ENCODE measurements around the gene NOB1. TPM values are rescaled to one million over a fixed set of nuclear protein-coding genes. Genes with fewer than 3 reads are reported as not detected.

Gene NOB1
- total RNA-seq, 1 experiment from 2014 or later, result 172 TPM

DNA sequence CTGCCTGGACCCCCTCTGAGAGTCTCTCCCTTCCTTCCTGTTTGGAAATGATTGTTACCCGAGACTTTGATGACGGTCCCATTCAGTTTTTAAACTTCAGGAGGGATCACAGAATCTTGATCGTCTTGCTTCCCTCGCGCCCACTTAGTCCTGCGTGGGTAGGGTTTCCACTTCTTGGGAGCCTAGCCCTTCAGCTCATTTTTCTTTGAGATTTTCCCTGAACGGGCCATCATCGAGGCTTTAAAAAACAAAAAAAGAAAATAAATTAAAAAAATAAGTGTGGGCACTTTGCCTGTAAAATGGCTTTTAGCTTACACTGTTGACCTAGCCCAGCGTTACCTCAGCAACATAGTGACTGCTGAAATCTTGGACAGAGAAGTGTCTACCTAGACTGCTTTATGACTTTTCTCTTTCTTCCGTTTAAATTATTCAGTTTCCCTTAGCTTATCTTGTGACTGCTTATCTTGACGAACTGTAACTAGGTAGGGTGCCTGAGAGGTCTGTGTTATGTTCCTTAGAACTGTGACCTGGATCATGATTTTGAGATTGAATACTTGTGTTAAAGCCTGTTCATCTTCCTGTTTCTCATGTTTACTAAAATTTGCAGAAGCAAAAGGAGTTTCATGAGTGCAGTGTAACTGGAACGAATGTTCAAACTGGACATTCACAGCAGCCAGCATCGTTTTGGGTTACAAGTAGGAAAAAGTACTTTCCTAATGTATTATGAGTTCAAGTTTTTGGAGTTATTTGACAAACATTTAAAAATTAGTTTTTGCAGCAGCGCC is 8.3 kb upstream of the NOB1 start:
- ATAC-seq (no peak; the same call in 1 of the 2 replicates), DNase-seq (ENCODE audit: low read depth, low spot score) (no peak)
- Histone ChIP-seq H3K27me3 (ENCODE audit: insufficient read depth, low read length) (no peaks in the 10 kb centered on the region), H3K4me1 (ENCODE audit: control insufficient read depth in 1 of 2, insufficient read depth in 2 of 2, low read length in 2 of 2) (peaks cover 9 to 20% of the 10 kb centered on the region in 2 experiments; a peak in 3 of 4 replicates), H3K4me3 (replicated peaks in 1 of 2; ENCODE audit: low read depth in 1 of 2, low read length in 2 of 2) (peak overlapping the region; percentile 61 to 98), H3K27ac (ENCODE audit: low read depth, low read length) (peak overlapping the region; percentile 55), H4K20me1 (ENCODE audit: insufficient read depth) (no peaks in the 10 kb centered on the region), H3K79me2 (ENCODE audit: insufficient read depth, low read length) (peaks cover 45% of the 10 kb centered on the region), H2AFZ (ENCODE audit: low read depth, low read length, poor library complexity, severe bottlenecking) (peak overlapping the region; percentile 54), H3K9me3 (ENCODE audit: control insufficient read depth in 1 of 2, insufficient read depth in 1 of 2, low read depth in 1 of 2, low read length in 2 of 2) (no peaks in the 10 kb centered on the region), H3K4me2 (ENCODE audit: low read length) (peak overlapping the region; percentile 86), H3K9me2 (ENCODE audit: insufficient read depth) (no peaks in the 10 kb centered on the region), H3K9ac (ENCODE audit: low read length) (peak overlapping the region; percentile 91), H3K36me3 (ENCODE audit: control insufficient read depth in 1 of 2, insufficient read depth in 2 of 2, low read length in 2 of 2) (no peaks in the 10 kb centered on the region)
- TF ChIP-seq EGR1 (IDR thresholded peaks at IDR 0.05; ENCODE audit: low read depth), result no peak
- no peak for TF ChIP-seq SRF (IDR thresholded peaks at IDR 0.05; ENCODE audit: low read depth)
- TF ChIP-seq, protein P1, sequence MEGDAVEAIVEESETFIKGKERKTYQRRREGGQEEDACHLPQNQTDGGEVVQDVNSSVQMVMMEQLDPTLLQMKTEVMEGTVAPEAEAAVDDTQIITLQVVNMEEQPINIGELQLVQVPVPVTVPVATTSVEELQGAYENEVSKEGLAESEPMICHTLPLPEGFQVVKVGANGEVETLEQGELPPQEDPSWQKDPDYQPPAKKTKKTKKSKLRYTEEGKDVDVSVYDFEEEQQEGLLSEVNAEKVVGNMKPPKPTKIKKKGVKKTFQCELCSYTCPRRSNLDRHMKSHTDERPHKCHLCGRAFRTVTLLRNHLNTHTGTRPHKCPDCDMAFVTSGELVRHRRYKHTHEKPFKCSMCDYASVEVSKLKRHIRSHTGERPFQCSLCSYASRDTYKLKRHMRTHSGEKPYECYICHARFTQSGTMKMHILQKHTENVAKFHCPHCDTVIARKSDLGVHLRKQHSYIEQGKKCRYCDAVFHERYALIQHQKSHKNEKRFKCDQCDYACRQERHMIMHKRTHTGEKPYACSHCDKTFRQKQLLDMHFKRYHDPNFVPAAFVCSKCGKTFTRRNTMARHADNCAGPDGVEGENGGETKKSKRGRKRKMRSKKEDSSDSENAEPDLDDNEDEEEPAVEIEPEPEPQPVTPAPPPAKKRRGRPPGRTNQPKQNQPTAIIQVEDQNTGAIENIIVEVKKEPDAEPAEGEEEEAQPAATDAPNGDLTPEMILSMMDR (IDR thresholded peaks at IDR 0.05 in 2 of 3, conservative IDR thresholded peaks at IDR 0.05 in 1 of 3; ENCODE audit: borderline replicate concordance in 1 of 3, insufficient read depth in 1 of 3, low read depth in 2 of 3, low read length in 2 of 3), result no peak
- no peak for TF ChIP-seq TCF7L2 (IDR thresholded peaks at IDR 0.05; ENCODE audit: borderline replicate concordance, extremely low read depth, insufficient read depth, insufficient read length)
- no peak for TF ChIP-seq RAD21 (IDR thresholded peaks at IDR 0.05; ENCODE audit: low read depth)
- TF ChIP-seq, protein P2, sequence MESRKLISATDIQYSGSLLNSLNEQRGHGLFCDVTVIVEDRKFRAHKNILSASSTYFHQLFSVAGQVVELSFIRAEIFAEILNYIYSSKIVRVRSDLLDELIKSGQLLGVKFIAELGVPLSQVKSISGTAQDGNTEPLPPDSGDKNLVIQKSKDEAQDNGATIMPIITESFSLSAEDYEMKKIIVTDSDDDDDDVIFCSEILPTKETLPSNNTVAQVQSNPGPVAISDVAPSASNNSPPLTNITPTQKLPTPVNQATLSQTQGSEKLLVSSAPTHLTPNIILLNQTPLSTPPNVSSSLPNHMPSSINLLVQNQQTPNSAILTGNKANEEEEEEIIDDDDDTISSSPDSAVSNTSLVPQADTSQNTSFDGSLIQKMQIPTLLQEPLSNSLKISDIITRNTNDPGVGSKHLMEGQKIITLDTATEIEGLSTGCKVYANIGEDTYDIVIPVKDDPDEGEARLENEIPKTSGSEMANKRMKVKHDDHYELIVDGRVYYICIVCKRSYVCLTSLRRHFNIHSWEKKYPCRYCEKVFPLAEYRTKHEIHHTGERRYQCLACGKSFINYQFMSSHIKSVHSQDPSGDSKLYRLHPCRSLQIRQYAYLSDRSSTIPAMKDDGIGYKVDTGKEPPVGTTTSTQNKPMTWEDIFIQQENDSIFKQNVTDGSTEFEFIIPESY (IDR thresholded peaks at IDR 0.05; ENCODE audit: extremely low read depth, insufficient replicate concordance, low read length), result no peak
- TF ChIP-seq SIN3A (IDR thresholded peaks at IDR 0.05; ENCODE audit: low read depth), result no peak; the same call in 1 of the 2 replicates
- no peak for TF ChIP-seq CBX3 (IDR thresholded peaks at IDR 0.05; ENCODE audit: low read depth)
- CTCF ChIA-PET, result interaction anchor here (0.7 kb wide), 1 partner anchor 53 kb away, joined by 4 read pairs; no protein-coding TSS in a partner anchor
- BruUV-seq (replicated peaks), result TSS peak; percentile 57
- POLR2A ChIA-PET, result interaction anchor here (2.0 kb wide), 1 partner anchor 8 kb away, joined by 5 read pairs; the partner anchor contains the start of gene NOB1
- intact Hi-C loops (cut with micrococcal nuclease), result no loop called here
- RAD21 ChIA-PET (ENCODE audit: low non-redundant PET in 1 of 2, low total read pairs in 2 of 2, uncharacterized antibody in 2 of 2, unreplicated experiment in 2 of 2), result no interaction called here
